Measurements from ENCODE around the gene SPAG9. TPM values are rescaled to one million over a fixed set of nuclear protein-coding genes. Genes with fewer than 3 reads are reported as not detected.

The SPAG9 gene
- total RNA-seq, 4 donors from 2014 or later, result 139 to 171 (median 143) TPM

DNA sequence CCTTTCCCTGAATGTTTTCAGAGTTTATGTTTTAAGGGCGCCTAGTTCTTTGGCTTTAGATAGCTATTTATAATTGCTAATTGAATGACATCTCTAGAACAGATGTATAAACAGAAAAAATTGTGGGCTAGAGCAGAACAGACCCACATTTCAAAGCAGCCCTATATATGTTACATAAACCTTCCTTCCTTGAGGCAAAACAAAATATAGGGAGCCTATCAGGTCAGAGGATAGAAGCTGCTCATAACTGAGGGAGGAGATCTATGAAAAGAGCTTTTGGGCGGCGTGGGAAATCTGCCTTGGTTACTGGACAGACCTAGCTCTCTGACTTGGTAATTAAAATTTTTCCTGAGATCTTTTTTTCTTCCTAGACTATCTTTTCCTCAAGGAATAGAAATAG, 68.4 kb downstream of the SPAG9 start:
- Histone ChIP-seq H3K4me3 (no peak overlapping the region), H3K27ac (no peak overlapping the region), H3K27me3 (no peaks in the 10 kb centered on the region), H3K9me3 (no peaks in the 10 kb centered on the region), H3K4me1 (peaks cover 19 to 25% of the 10 kb centered on the region in 2 donors), H3K36me3 (no peaks in the 10 kb centered on the region)
- DNase-seq, result no peak
- TF ChIP-seq CTCF (IDR thresholded peaks at IDR 0.05 in 4 of 5, conservative IDR thresholded peaks at IDR 0.05 in 1 of 5) (no peak), POLR2A (IDR thresholded peaks at IDR 0.05) (no peak)
- in situ Hi-C loops (cut with MboI; ENCODE audit: low sequenced_read_pairs in 4 of 4) (no loop called here), intact Hi-C loops (cut with DNase I; ENCODE audit: low total_unique reads) (loop anchor here (10.0 kb wide), 2 partner anchors 103 to 197 kb away; partner anchors contain the start of gene NME1)
- no peak for ATAC-seq

- intact Hi-C loops (cut with DNase I; ENCODE audit: low total_unique reads), result loop anchor here (10.0 kb wide), 2 partner anchors 104 to 196 kb away; partner anchors contain the start of gene NME1
These were observed 70.2 kb downstream of the SPAG9 start for GRCh38 chr17:51050291-51051033.

GRCh38 chr17:51046514-51047384, 73.9 kb downstream of the SPAG9 start:
- no peak overlapping the region for H3K27ac ChIP-seq
- peak in 1 of 2 donors; percentile 8 for DNase-seq
- in situ Hi-C loops (cut with MboI; ENCODE audit: low sequenced_read_pairs in 4 of 4), result no loop called here

More at GRCh38 chr17:51050291-51051033, 70.2 kb downstream of the SPAG9 start:
- DNase-seq, result no peak
- no peaks in the 10 kb centered on the region for H3K9me3 ChIP-seq
- no peak for ATAC-seq
- no peak overlapping the region for H3K27ac ChIP-seq
- in situ Hi-C loops (cut with MboI; ENCODE audit: low sequenced_read_pairs in 4 of 4), result no loop called here
- peaks cover 7 to 10% of the 10 kb centered on the region in 2 donors for H3K4me1 ChIP-seq
- TF ChIP-seq POLR2A (IDR thresholded peaks at IDR 0.05), result no peak
- TF ChIP-seq CTCF (IDR thresholded peaks at IDR 0.05 in 4 of 5, conservative IDR thresholded peaks at IDR 0.05 in 1 of 5), result no peak
- H3K4me3 ChIP-seq, result no peak overlapping the region
- H3K27me3 ChIP-seq, result no peaks in the 10 kb centered on the region
- H3K36me3 ChIP-seq, result no peaks in the 10 kb centered on the region

GRCh38 chr17:51046046-51046445, 74.6 kb downstream of the SPAG9 start:
- ATAC-seq (no peak), DNase-seq (no peak)
- Histone ChIP-seq H3K27me3 (no peaks in the 10 kb centered on the region), H3K9me3 (no peaks in the 10 kb centered on the region), H3K36me3 (peaks cover 0 to 7% of the 10 kb centered on the region in 2 donors), H3K4me1 (peaks cover 7 to 10% of the 10 kb centered on the region in 2 donors), H3K27ac (no peak overlapping the region), H3K4me3 (no peak overlapping the region)
- no peak for TF ChIP-seq POLR2A (IDR thresholded peaks at IDR 0.05)
- intact Hi-C loops (cut with DNase I; ENCODE audit: low total_unique reads), result no loop called here
- in situ Hi-C loops (cut with MboI; ENCODE audit: low sequenced_read_pairs in 4 of 4), result no loop called here

More at GRCh38 chr17:51046514-51047384, 73.9 kb downstream of the SPAG9 start:
- Histone ChIP-seq H3K36me3 (no peaks in the 10 kb centered on the region), H3K4me1 (peaks cover 7 to 10% of the 10 kb centered on the region in 2 donors), H3K27me3 (no peaks in the 10 kb centered on the region), H3K4me3 (no peak overlapping the region), H3K9me3 (no peaks in the 10 kb centered on the region)
- intact Hi-C loops (cut with DNase I; ENCODE audit: low total_unique reads), result no loop called here
- TF ChIP-seq POLR2A (IDR thresholded peaks at IDR 0.05) (no peak), CTCF (IDR thresholded peaks at IDR 0.05 in 4 of 5, conservative IDR thresholded peaks at IDR 0.05 in 1 of 5) (no peak)
- ATAC-seq, result peak; percentile 60 to 62

- intact Hi-C loops (cut with DNase I; ENCODE audit: low total_unique reads), result no loop called here
- Histone ChIP-seq H3K4me3 (no peak overlapping the region), H3K9me3 (no peaks in the 10 kb centered on the region), H3K36me3 (peaks cover 0 to 11% of the 10 kb centered on the region in 2 donors), H3K27ac (no peak overlapping the region), H3K27me3 (no peaks in the 10 kb centered on the region), H3K4me1 (peaks cover 7 to 10% of the 10 kb centered on the region in 2 donors)
- TF ChIP-seq POLR2A (IDR thresholded peaks at IDR 0.05), result no peak
- no peak for TF ChIP-seq CTCF (IDR thresholded peaks at IDR 0.05 in 4 of 5, conservative IDR thresholded peaks at IDR 0.05 in 1 of 5)
- DNase-seq (no peak), ATAC-seq (no peak)
- in situ Hi-C loops (cut with MboI; ENCODE audit: low sequenced_read_pairs in 4 of 4), result no loop called here
These were observed 75.0 kb downstream of the SPAG9 start for GRCh38 chr17:51045621-51046020.

Data from gastrocnemius medialis (tissue), 4 donors.